HG02623 (cell line): ENCODE data around the gene PRMT3.
A peak's percentile ranks its signal among the peaks of the same experiment; 100 is the strongest.
"Not testable (repeated sequence)": the region's sequence is repeated elsewhere in the genome, so short reads cannot be mapped to it uniquely, and the experiment has no call there.

Experiments used
- ATAC-seq: cut with Tn5 transposase; IDR thresholded peaks from one replicate; pipeline ENCODE4 v1.9.1; 2021; ENCODE audit warnings: moderate library complexity; ENCODE audit not compliant: unreplicated experiment

Gene PRMT3

GRCh38 chr11:20387261-20388095 lies at the start of gene PRMT3:
PRMT3 (plus strand) TSS chr11:20387716; CDS start chr11:20387747, 31 bp downstream.
- ATAC-seq, result peak; percentile 80

- no peak for ATAC-seq
Measured at GRCh38 chr11:20342347-20343141, 45.0 kb upstream of the PRMT3 start.

- no peak for ATAC-seq
Measured at GRCh38 chr11:20351136-20351535, 36.4 kb upstream of the PRMT3 start.

GRCh38 chr11:20351751-20352262 lies 35.7 kb upstream of the PRMT3 start:
- no peak for ATAC-seq

GRCh38 chr11:20353829-20354434 lies 33.6 kb upstream of the PRMT3 start:
- peak; percentile 53 for ATAC-seq

- peak; percentile 79 for ATAC-seq
Measured at GRCh38 chr11:20355221-20356219, 32.0 kb upstream of the PRMT3 start.

- ATAC-seq, result no peak
Measured at GRCh38 chr11:20357150-20357549, 30.4 kb upstream of the PRMT3 start.

GRCh38 chr11:20360650-20361049 lies 26.9 kb upstream of the PRMT3 start:
- ATAC-seq, result peak; percentile 32

GRCh38 chr11:20362481-20362880 lies 25.0 kb upstream of the PRMT3 start:
- no peak for ATAC-seq

- peak; percentile 6 for ATAC-seq
Measured at GRCh38 chr11:20363149-20363499, 24.4 kb upstream of the PRMT3 start.

- ATAC-seq, result peak; percentile 96
Measured at GRCh38 chr11:20363500-20364340, 23.8 kb upstream of the PRMT3 start, which contains the start of gene HTATIP2. HTATIP2 (plus strand) TSS chr11:20363714; CDS start chr11:20364238, 524 bp downstream.

- no peak for ATAC-seq
Measured at GRCh38 chr11:20364341-20364792, 23.1 kb upstream of the PRMT3 start.

- not testable (repeated sequence) for ATAC-seq
Measured at GRCh38 chr11:20365465-20365864, 22.1 kb upstream of the PRMT3 start.

- ATAC-seq, result no peak
Measured at GRCh38 chr11:20367313-20367948, 20.1 kb upstream of the PRMT3 start.

- ATAC-seq, result no peak
Measured at GRCh38 chr11:20368438-20368837, 19.1 kb upstream of the PRMT3 start.

- no peak for ATAC-seq
Measured at GRCh38 chr11:20369826-20370225, 17.7 kb upstream of the PRMT3 start.

GRCh38 chr11:20372081-20372626 lies 15.4 kb upstream of the PRMT3 start:
- ATAC-seq, result no peak

GRCh38 chr11:20373147-20373546 lies 14.4 kb upstream of the PRMT3 start:
- no peak for ATAC-seq
